ENCODE measurements around the gene MRTFA.

Gene MRTFA

DNA sequence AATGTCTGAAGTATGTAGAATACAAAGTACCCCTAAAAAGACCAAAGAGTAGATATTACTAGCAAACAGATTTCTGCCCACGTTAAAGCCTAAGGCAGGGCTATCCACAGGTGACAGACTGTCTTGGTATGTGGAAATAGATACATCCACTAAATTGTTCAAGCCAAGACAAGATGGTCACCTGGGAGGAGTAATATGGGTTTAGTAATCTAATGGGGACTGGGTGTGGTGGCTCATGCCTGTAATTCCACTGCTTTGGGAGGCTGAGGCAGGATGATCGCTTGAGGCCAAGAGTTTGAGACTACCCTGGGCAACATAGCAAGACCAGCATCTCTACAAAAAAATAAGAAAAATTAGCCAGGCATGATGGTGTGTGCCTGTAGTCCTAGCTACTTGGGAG lies 258.6 kb downstream of the MRTFA start:
- Histone ChIP-seq H3K4me1 (ENCODE audit: control insufficient read depth in 1 of 2, insufficient read depth in 2 of 2, low read length in 2 of 2) (peaks cover under 1 to 13% of the 10 kb centered on the region in 2 donors), H3K36me3 (ENCODE audit: control insufficient read depth in 1 of 2, insufficient read depth in 2 of 2, low read length in 2 of 2) (peaks cover 0 to 3% of the 10 kb centered on the region in 2 donors), H3K27ac (ENCODE audit: low read depth, low read length) (no peak overlapping the region), H3K9ac (ENCODE audit: low read depth in 1 of 2, low read length in 2 of 2) (no peak overlapping the region), H3K9me3 (ENCODE audit: control insufficient read depth in 1 of 2, low read length in 2 of 2) (no peaks in the 10 kb centered on the region), H3K4me3 (ENCODE audit: low read depth in 1 of 2, low read length in 2 of 2) (no peak overlapping the region), H3K27me3 (ENCODE audit: control insufficient read depth in 1 of 2, insufficient read depth in 2 of 2, low read length in 2 of 2) (no peaks in the 10 kb centered on the region)

DNA sequence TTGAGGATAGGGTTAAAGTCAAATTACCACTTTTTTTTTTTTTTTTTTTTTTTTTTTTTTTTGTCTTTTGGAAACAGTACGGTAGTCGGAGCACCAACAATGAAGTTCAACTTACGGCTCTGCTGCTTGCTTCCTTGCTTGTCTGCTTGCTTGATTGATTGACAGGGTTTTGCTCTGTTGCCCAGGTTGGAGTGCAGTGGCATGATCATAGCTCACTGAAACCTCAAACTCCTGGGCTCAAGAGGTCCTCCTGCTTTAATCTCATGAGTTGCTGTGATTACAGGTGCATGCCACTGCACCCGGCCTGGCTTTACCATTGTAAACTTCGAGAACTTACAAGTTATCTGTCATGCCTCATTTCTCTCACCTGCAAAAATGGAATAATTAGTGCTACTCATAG lies 260.4 kb downstream of the MRTFA start:
- Histone ChIP-seq H3K4me3 (ENCODE audit: low read depth in 1 of 2, low read length in 2 of 2) (no peak overlapping the region), H3K4me1 (ENCODE audit: control insufficient read depth in 1 of 2, insufficient read depth in 2 of 2, low read length in 2 of 2) (peaks cover 8 to 14% of the 10 kb centered on the region in 2 donors), H3K9me3 (ENCODE audit: control insufficient read depth in 1 of 2, low read length in 2 of 2) (no peaks in the 10 kb centered on the region), H3K9ac (ENCODE audit: low read depth in 1 of 2, low read length in 2 of 2) (no peak overlapping the region), H3K27me3 (ENCODE audit: control insufficient read depth in 1 of 2, insufficient read depth in 2 of 2, low read length in 2 of 2) (no peaks in the 10 kb centered on the region), H3K36me3 (ENCODE audit: control insufficient read depth in 1 of 2, insufficient read depth in 2 of 2, low read length in 2 of 2) (no peaks in the 10 kb centered on the region), H3K27ac (ENCODE audit: low read depth, low read length) (no peak overlapping the region)

DNA sequence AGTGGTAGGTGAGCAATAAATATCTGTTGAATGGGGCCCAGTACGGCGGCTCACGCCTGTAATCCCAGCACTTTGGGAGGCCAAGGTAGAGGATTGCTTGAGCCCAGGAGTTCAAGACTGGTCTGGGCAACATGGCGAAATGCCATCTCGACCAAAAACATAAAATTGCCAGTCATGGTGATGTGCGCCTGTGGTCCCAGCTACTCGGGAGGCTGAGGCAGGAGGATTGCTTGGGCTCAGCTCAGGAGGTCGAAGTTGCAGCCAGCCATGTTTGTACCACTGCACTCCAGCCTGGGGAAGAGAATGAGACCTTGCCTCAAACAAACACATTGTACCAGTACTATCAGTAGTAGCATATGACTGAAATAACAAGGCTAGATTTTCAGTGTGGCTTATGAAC lies 262.0 kb downstream of the MRTFA start:
- Histone ChIP-seq H3K4me3 (ENCODE audit: low read depth in 1 of 2, low read length in 2 of 2) (no peak overlapping the region), H3K4me1 (ENCODE audit: control insufficient read depth in 1 of 2, insufficient read depth in 2 of 2, low read length in 2 of 2) (peaks cover 8 to 14% of the 10 kb centered on the region in 2 donors), H3K9ac (ENCODE audit: low read depth in 1 of 2, low read length in 2 of 2) (no peak overlapping the region), H3K36me3 (ENCODE audit: control insufficient read depth in 1 of 2, insufficient read depth in 2 of 2, low read length in 2 of 2) (no peaks in the 10 kb centered on the region), H3K9me3 (ENCODE audit: control insufficient read depth in 1 of 2, low read length in 2 of 2) (no peaks in the 10 kb centered on the region), H3K27ac (ENCODE audit: low read depth, low read length) (no peak overlapping the region), H3K27me3 (ENCODE audit: control insufficient read depth in 1 of 2, insufficient read depth in 2 of 2, low read length in 2 of 2) (no peaks in the 10 kb centered on the region)

DNA sequence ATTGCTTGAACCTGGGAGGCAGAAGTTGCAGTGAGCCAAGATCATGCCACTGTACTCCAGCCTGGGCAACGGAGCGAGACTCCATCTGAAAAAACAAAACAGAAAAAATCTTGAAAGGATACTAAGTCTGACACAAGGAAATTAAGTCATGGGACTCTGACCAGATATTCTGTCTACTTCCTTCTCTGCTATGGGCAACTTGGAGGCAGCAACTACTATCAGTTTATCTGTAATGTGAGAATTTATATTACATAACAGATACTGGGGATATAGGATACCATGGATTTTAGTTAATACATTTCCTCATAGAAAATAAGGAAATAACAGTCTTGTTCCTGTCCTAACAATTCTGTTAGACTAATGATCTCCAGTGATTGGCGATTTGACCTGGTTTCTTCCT lies 267.7 kb downstream of the MRTFA start:
- no peaks in the 10 kb centered on the region for H3K27me3 ChIP-seq (ENCODE audit: control insufficient read depth in 1 of 2, insufficient read depth in 2 of 2, low read length in 2 of 2)
- no peaks in the 10 kb centered on the region for H3K9me3 ChIP-seq (ENCODE audit: control insufficient read depth in 1 of 2, low read length in 2 of 2)
- no peak overlapping the region for H3K4me3 ChIP-seq (ENCODE audit: low read depth in 1 of 2, low read length in 2 of 2)
- no peak overlapping the region for H3K27ac ChIP-seq (ENCODE audit: low read depth, low read length)
- no peak overlapping the region for H3K9ac ChIP-seq (ENCODE audit: low read depth in 1 of 2, low read length in 2 of 2)
- H3K36me3 ChIP-seq (ENCODE audit: control insufficient read depth in 1 of 2, insufficient read depth in 2 of 2, low read length in 2 of 2) = peaks cover 20 to 39% of the 10 kb centered on the region in 2 donors
- H3K4me1 ChIP-seq (ENCODE audit: control insufficient read depth in 1 of 2, insufficient read depth in 2 of 2, low read length in 2 of 2) = peaks cover 15 to 23% of the 10 kb centered on the region in 2 donors

DNA sequence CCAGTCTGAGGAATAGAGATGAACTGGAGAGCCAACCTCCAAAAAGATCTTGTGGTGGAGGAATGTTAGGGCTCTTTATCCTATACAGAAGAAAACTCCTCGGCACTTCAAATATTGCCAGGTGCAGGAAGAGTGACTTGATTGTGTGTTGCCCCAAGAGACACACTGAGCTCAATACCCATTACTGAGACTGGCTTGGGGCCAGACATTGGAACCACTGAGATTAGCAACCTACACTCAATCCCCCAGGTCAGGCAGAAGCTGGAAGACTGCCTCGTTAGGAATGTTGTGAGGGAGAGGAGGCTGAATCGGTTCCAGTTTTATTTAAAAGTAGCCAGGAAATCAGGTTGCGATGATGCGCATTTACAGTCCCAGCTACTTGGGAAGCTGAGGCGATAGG lies 268.5 kb downstream of the MRTFA start:
- Histone ChIP-seq H3K9me3 (ENCODE audit: control insufficient read depth in 1 of 2, low read length in 2 of 2) (no peaks in the 10 kb centered on the region), H3K36me3 (ENCODE audit: control insufficient read depth in 1 of 2, insufficient read depth in 2 of 2, low read length in 2 of 2) (peaks cover 22 to 42% of the 10 kb centered on the region in 2 donors), H3K9ac (ENCODE audit: low read depth in 1 of 2, low read length in 2 of 2) (no peak overlapping the region), H3K4me1 (ENCODE audit: control insufficient read depth in 1 of 2, insufficient read depth in 2 of 2, low read length in 2 of 2) (peaks cover 15 to 23% of the 10 kb centered on the region in 2 donors), H3K27ac (ENCODE audit: low read depth, low read length) (no peak overlapping the region), H3K27me3 (ENCODE audit: control insufficient read depth in 1 of 2, insufficient read depth in 2 of 2, low read length in 2 of 2) (no peaks in the 10 kb centered on the region), H3K4me3 (ENCODE audit: low read depth in 1 of 2, low read length in 2 of 2) (no peak overlapping the region)

DNA sequence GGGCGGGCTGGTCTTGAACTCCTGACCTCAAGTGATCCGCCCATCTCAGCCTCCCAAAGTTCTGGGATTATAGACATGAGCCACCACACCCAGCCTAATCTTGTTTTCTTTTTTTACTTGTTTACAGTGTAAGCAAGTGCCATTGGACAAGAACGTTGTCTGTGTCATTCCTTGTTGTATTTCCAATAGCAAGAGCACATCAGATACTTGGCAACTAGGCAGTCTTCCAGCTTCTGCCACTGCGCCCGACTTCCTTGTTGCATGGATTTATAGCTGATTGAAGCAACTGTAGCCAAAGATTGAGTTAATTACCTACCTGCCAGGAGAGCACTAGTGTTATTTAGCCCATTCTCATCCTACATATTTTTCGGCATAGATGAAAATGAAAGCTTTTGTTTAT lies 269.2 kb downstream of the MRTFA start:
- peaks cover 29 to 49% of the 10 kb centered on the region in 2 donors for H3K36me3 ChIP-seq (ENCODE audit: control insufficient read depth in 1 of 2, insufficient read depth in 2 of 2, low read length in 2 of 2)
- no peak overlapping the region for H3K4me3 ChIP-seq (ENCODE audit: low read depth in 1 of 2, low read length in 2 of 2)
- no peaks in the 10 kb centered on the region for H3K9me3 ChIP-seq (ENCODE audit: control insufficient read depth in 1 of 2, low read length in 2 of 2)
- no peak overlapping the region for H3K27ac ChIP-seq (ENCODE audit: low read depth, low read length)
- no peaks in the 10 kb centered on the region for H3K27me3 ChIP-seq (ENCODE audit: control insufficient read depth in 1 of 2, insufficient read depth in 2 of 2, low read length in 2 of 2)
- H3K4me1 ChIP-seq (ENCODE audit: control insufficient read depth in 1 of 2, insufficient read depth in 2 of 2, low read length in 2 of 2) = peaks cover 10 to 16% of the 10 kb centered on the region in 2 donors
- no peak overlapping the region for H3K9ac ChIP-seq (ENCODE audit: low read depth in 1 of 2, low read length in 2 of 2)

DNA sequence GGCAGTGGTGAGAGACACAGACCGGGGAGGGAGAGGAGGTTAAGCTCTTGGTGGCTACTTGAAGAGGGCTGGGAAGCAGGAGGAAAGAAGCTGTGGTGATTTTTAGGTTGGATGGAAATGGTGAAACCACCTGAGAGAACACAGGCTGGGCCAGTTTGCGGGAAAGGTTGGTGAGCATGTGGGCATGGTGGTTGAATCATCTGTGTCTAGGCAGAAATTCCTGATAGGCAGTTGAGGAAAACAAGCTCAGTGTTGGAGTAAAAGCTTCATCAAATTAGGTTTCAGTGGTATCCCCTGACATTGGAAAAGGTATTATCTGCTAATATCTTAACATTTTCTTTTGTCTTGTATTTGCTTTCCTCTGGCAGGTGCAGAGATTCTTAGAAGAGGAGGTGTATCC lies 270.5 kb downstream of the MRTFA start:
- Histone ChIP-seq H3K27me3 (ENCODE audit: control insufficient read depth in 1 of 2, insufficient read depth in 2 of 2, low read length in 2 of 2) (no peaks in the 10 kb centered on the region), H3K36me3 (ENCODE audit: control insufficient read depth in 1 of 2, insufficient read depth in 2 of 2, low read length in 2 of 2) (peaks cover 42 to 62% of the 10 kb centered on the region in 2 donors), H3K4me3 (ENCODE audit: low read depth in 1 of 2, low read length in 2 of 2) (no peak overlapping the region), H3K9me3 (ENCODE audit: control insufficient read depth in 1 of 2, low read length in 2 of 2) (no peaks in the 10 kb centered on the region), H3K27ac (ENCODE audit: low read depth, low read length) (no peak overlapping the region), H3K9ac (ENCODE audit: low read depth in 1 of 2, low read length in 2 of 2) (no peak overlapping the region), H3K4me1 (ENCODE audit: control insufficient read depth in 1 of 2, insufficient read depth in 2 of 2, low read length in 2 of 2) (peaks cover 7 to 16% of the 10 kb centered on the region in 2 donors)

DNA sequence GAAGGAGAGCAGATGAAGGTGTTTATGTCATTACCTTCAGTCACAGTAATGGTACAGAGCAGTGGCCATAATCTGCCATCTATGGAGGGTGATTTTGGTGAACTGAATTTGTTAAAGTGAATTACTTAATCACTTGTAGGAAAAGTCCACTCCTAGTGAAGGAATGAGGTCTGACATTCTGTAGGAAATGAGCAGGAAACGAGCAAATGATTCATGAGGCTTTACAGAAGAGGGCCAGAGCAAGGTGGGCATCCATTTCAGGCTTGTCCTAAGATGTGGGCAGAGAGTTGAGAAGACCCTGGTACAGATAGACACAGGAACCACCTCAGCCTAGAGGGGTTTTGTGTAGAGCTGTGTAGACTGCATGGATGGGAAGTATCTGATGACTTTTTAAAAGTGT lies 272.1 kb downstream of the MRTFA start:
- Histone ChIP-seq H3K9me3 (ENCODE audit: control insufficient read depth in 1 of 2, low read length in 2 of 2) (no peaks in the 10 kb centered on the region), H3K36me3 (ENCODE audit: control insufficient read depth in 1 of 2, insufficient read depth in 2 of 2, low read length in 2 of 2) (peaks cover 54 to 78% of the 10 kb centered on the region in 2 donors), H3K4me3 (ENCODE audit: low read depth in 1 of 2, low read length in 2 of 2) (no peak overlapping the region), H3K4me1 (ENCODE audit: control insufficient read depth in 1 of 2, insufficient read depth in 2 of 2, low read length in 2 of 2) (peaks cover 7 to 16% of the 10 kb centered on the region in 2 donors), H3K27ac (ENCODE audit: low read depth, low read length) (no peak overlapping the region), H3K9ac (ENCODE audit: low read depth in 1 of 2, low read length in 2 of 2) (no peak overlapping the region), H3K27me3 (ENCODE audit: control insufficient read depth in 1 of 2, insufficient read depth in 2 of 2, low read length in 2 of 2) (no peaks in the 10 kb centered on the region)

DNA sequence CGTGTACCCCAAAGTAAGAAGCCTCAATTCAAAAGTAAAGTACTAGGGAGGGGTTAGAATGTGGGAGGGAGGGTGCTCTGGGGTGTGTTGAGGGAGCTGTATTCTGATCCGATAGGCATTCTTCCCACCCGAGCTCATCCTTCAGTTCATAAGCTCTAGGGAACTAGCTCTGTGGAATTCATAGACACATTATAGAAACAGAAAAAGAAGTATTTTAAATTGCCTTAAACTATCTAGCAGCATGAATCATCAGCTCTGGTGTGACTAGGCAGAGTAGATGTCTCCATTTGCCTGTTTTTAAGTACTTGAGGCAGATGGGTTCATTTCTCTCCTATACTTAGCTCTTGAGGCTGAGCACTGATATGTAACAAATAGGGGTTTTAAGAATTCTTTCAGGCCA lies 273.5 kb downstream of the MRTFA start:
- Histone ChIP-seq H3K27me3 (ENCODE audit: control insufficient read depth in 1 of 2, insufficient read depth in 2 of 2, low read length in 2 of 2) (no peaks in the 10 kb centered on the region), H3K4me3 (ENCODE audit: low read depth in 1 of 2, low read length in 2 of 2) (no peak overlapping the region), H3K9me3 (ENCODE audit: control insufficient read depth in 1 of 2, low read length in 2 of 2) (no peaks in the 10 kb centered on the region), H3K4me1 (ENCODE audit: control insufficient read depth in 1 of 2, insufficient read depth in 2 of 2, low read length in 2 of 2) (peaks cover 5 to 10% of the 10 kb centered on the region in 2 donors), H3K27ac (ENCODE audit: low read depth, low read length) (no peak overlapping the region), H3K9ac (ENCODE audit: low read depth in 1 of 2, low read length in 2 of 2) (no peak overlapping the region), H3K36me3 (ENCODE audit: control insufficient read depth in 1 of 2, insufficient read depth in 2 of 2, low read length in 2 of 2) (peaks cover 61 to 88% of the 10 kb centered on the region in 2 donors)

DNA sequence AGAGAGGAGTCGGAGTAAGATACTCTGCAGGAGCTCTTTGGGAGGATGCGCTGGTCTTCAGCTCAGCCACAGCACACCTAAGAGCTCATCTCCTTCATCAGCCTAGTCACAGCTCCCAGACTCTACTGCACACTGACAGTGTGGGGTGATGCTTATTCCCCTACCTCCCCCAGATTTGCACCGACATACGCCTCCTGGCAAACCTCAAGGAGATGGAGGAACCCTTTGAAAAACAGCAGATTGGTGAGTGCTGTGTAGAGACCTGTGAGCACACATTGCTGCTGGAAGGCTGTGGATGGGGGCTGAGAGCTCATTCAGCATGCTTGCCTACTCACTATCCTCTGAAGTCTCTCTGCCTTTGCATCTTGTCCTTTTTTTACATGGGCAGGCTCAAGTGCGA lies 275.4 kb downstream of the MRTFA start:
- no peaks in the 10 kb centered on the region for H3K27me3 ChIP-seq (ENCODE audit: control insufficient read depth in 1 of 2, insufficient read depth in 2 of 2, low read length in 2 of 2)
- no peak overlapping the region for H3K9ac ChIP-seq (ENCODE audit: low read depth in 1 of 2, low read length in 2 of 2)
- no peaks in the 10 kb centered on the region for H3K4me1 ChIP-seq (ENCODE audit: control insufficient read depth in 1 of 2, insufficient read depth in 2 of 2, low read length in 2 of 2)
- no peak overlapping the region for H3K4me3 ChIP-seq (ENCODE audit: low read depth in 1 of 2, low read length in 2 of 2)
- H3K27ac ChIP-seq (ENCODE audit: low read depth, low read length) = no peak overlapping the region
- no peaks in the 10 kb centered on the region for H3K9me3 ChIP-seq (ENCODE audit: control insufficient read depth in 1 of 2, low read length in 2 of 2)
- H3K36me3 ChIP-seq (ENCODE audit: control insufficient read depth in 1 of 2, insufficient read depth in 2 of 2, low read length in 2 of 2) = peaks cover 57 to 75% of the 10 kb centered on the region in 2 donors
